HepG2 (cell line): ENCODE data around the gene UNC5B. TPM values are rescaled to one million over a fixed set of nuclear protein-coding genes. Genes with fewer than 3 reads are reported as not detected.

Experiments used
- ARID3A ChIP-seq: IDR thresholded peaks from 2 replicates; pipeline ENCODE4 v1.6.1; 2012; ENCODE audit warnings: low read depth, low read length, improper control_type of control experiment
- ATRX ChIP-seq: sonication (generic); formaldehyde crosslinking; IDR thresholded peaks from 2 replicates; pipeline ENCODE4 v1.4.0; 2020; ENCODE audit warnings: missing genetic modification reagents, borderline replicate concordance
- HCFC1 ChIP-seq: fragments of 150-350 bp; IDR thresholded peaks from 2 replicates; pipeline ENCODE4 v1.6.1; 2014; ENCODE audit warnings: low read depth, low read length
- JUND ChIP-seq: sonication (generic); formaldehyde crosslinking; IDR thresholded peaks from 2 replicates; pipeline ENCODE4 v1.8.0; 2022; ENCODE audit warnings: mild to moderate bottlenecking, missing genetic modification reagents
- KDM5B ChIP-seq: sonication (generic); formaldehyde crosslinking; IDR thresholded peaks from 2 replicates; pipeline ENCODE4 v1.4.0; 2020; ENCODE audit warnings: missing genetic modification reagents, mild to moderate bottlenecking, borderline replicate concordance
- SETDB1 ChIP-seq: sonication (generic); formaldehyde crosslinking; IDR thresholded peaks from 2 replicates; pipeline ENCODE4 v1.5.1; 2020; ENCODE audit warnings: missing genetic modification reagents, mild to moderate bottlenecking, borderline replicate concordance
- SSRP1 ChIP-seq: IDR thresholded peaks from 2 replicates; pipeline ENCODE4 v1.6.1; 2016; ENCODE audit warnings: control low read depth
- TARDBP ChIP-seq: sonication (generic); formaldehyde crosslinking; IDR thresholded peaks from 2 replicates; pipeline ENCODE4 v1.8.0; 2022; ENCODE audit warnings: mild to moderate bottlenecking, missing genetic modification reagents
- TRAFD1 ChIP-seq: sonication (generic); formaldehyde crosslinking; IDR thresholded peaks from 2 replicates; pipeline ENCODE4 v1.5.1; 2020; ENCODE audit warnings: missing genetic modification reagents, mild to moderate bottlenecking, borderline replicate concordance
- XRCC5 ChIP-seq: fragments of 200-400 bp; formaldehyde crosslinking; optimal IDR thresholded peaks from 2 replicates; pipeline ENCODE3; 2017; ENCODE audit warnings: mild to moderate bottlenecking, low read length
- ZBTB49 ChIP-seq: sonication (generic); formaldehyde crosslinking; IDR thresholded peaks from 2 replicates; pipeline ENCODE4 v1.4.0; 2020; ENCODE audit warnings: missing genetic modification reagents, borderline replicate concordance
- ZHX1 ChIP-seq: sonication (generic); formaldehyde crosslinking; IDR thresholded peaks from 2 replicates; pipeline ENCODE4 v1.8.1; 2022; ENCODE audit warnings: low read depth, mild to moderate bottlenecking, missing genetic modification reagents
- ZNF275 ChIP-seq: sonication (generic); formaldehyde crosslinking; IDR thresholded peaks from 2 replicates; pipeline ENCODE4 v1.8.0; 2022; ENCODE audit warnings: missing genetic modification reagents, mild to moderate bottlenecking, inconsistent platforms, borderline replicate concordance
- ZNF513 ChIP-seq: sonication (generic); formaldehyde crosslinking; conservative IDR thresholded peaks from 2 replicates; pipeline ENCODE4 v1.5.0; 2020; ENCODE audit warnings: missing genetic modification reagents
- ZNF572 ChIP-seq: sonication (generic); formaldehyde crosslinking; IDR thresholded peaks from 2 replicates; pipeline ENCODE4 v1.5.1; 2020; ENCODE audit warnings: mild to moderate bottlenecking, missing genetic modification reagents
- ZNF589 ChIP-seq: sonication (generic); formaldehyde crosslinking; conservative IDR thresholded peaks from 2 replicates; pipeline ENCODE4 v1.8.0; 2022; ENCODE audit warnings: mild to moderate bottlenecking, moderate library complexity, missing genetic modification reagents
- polyA plus RNA-seq, 8 experiments: library from polyadenylated mRNA; depleted of rRNA in 3 of 8; stranded (reverse) in 7 of 8; unstranded in 1 of 8; fragments of >200 nt; fragmentation: Illumina TruSeq in 4 of 8; extraction: Trizol in 4 of 8; gene quantifications; 2 replicates each; pipeline versions ENCODE4 v1.2.1 to v1.2.3, GENCODE V29; 2011 to 2016; ENCODE audit warnings: low read depth in 4 of 8, missing spikeins in 1 of 8, mixed read lengths in 1 of 8; ENCODE audit not compliant: insufficient read depth in 1 of 8
- total RNA-seq, 5 experiments: library from RNA; depleted of rRNA; stranded (reverse); fragments of >200 nt; fragmentation: Illumina TruSeq; extraction: Trizol; gene quantifications; 2 replicates each; pipeline ENCODE4 v1.2.3, GENCODE V29; 2016; ENCODE audit warnings: low read depth in 1 of 5

The UNC5B gene
- total and polyA plus RNA-seq, 2 of the 13 experiments (the other 11 are each of a cell fraction or from before 2014, with no cell fraction given): 0.07 TPM

GRCh38 chr10:71339796-71340589 is 127.6 kb downstream of the UNC5B start (continued):
- TF ChIP-seq ATRX: no peak
- 0 out of 2 replicates have a peak, but pooled peaks have one; percentile 68 for TF ChIP-seq ZNF589
- 0 out of 2 replicates have a peak, but pooled peaks have one; percentile 20 for TF ChIP-seq ZNF572
- TF ChIP-seq SETDB1 (CRISPR knock-in tag): no peak
- TF ChIP-seq SSRP1: 0 out of 2 replicates have a peak, but pooled peaks have one; percentile 66
- TF ChIP-seq ZHX1 (CRISPR knock-in tag): peak; percentile 59; the same call in 1 of the 2 replicates
- peak; percentile 94 for TF ChIP-seq ARID3A
- TF ChIP-seq TRAFD1 (CRISPR knock-in tag): no peak
- peak; percentile 97 for TF ChIP-seq JUND
- peak; percentile 89 for TF ChIP-seq TARDBP
- no peak for TF ChIP-seq ZBTB49 (CRISPR knock-in tag)
- TF ChIP-seq KDM5B (CRISPR knock-in tag): no peak
- TF ChIP-seq HCFC1: no peak; the same call in 1 of the 2 replicates
- peak; percentile 88 for TF ChIP-seq XRCC5
- no peak for TF ChIP-seq ZNF513
- no peak for TF ChIP-seq ZNF275
